Heart left ventricle (tissue), 13 donors: ENCODE data around the gene FRRS1L.

Experiments
- CTCF ChIP-seq, 12 donors: fragments of 200-600 bp; sonication (generic) in 4 of 12; IDR thresholded peaks; one replicate each; pipeline versions ENCODE4 v1.5.0 to v1.8.0; 2018 to 2022; ENCODE audit warnings: antibody characterized with exemption in 12 of 12, mild to moderate bottlenecking in 5 of 12
- POLR2A ChIP-seq, 2 donors: fragments of 450-650 bp; IDR thresholded peaks; one replicate each; pipeline ENCODE4 v1.6.1; 2017; ENCODE audit warnings: antibody characterized with exemption in 2 of 2, mild to moderate bottlenecking in 2 of 2, moderate library complexity in 2 of 2
- donor health status: ischemic (EF 13 %, LVEDD 7.1; RV severe dilation, severe dysfunction).
- donor health status: DM: no; HTN: yes; CAD: no.
- donor health status: DM: no; HTN: no; CAD: no.
- donor health status: ischemic (EF 25% LVEDD 6.9; RV normal size, moderate dysfunction).
- donor health status: ischemic (EF 25% LVEDD 5.7; RV mildly dilated, moderate dysfunction).
- donor health status: ischemic (EF 35%, LVEDD 5.7; RV mildly dilated, moderate dysfunction).
- donor health status: nonischemic (EF 11% LVEDD 7.7; RV severe dilation, severe dysfunction).
- donor health status: DM: yes; HTN: yes; CAD: no.
- donor health status: PGD.
- donor health status: ischemic (EF 29% LVEDD 5.4; RV normal size, mild dysfunction).
- donor health status: nonischemic (EF 23%, LVEDD 6.1; RV moderate dilation, normal function).

DNA sequence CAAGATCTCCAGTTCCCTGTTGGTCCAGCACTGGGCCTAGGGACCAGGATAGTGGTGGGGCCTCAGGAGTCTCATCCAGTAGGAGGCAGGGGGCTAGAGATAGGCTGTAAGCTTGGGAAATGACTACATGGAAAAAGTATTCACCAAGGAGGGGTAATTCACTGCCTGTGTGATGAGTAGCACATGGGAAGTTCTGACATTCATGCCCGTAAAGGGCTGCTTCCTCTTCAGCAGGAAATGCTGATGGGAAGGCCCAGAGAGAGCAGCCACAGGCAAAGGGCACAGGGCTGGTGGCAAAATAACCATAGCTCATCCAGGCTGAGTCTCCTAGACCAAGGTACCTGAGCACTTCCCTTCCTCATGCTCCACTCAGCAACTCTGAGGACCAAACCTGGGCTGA, 23.1 kb upstream of the FRRS1L start:
- no peak for TF ChIP-seq CTCF (IDR thresholded peaks at IDR 0.05)
- no peak for TF ChIP-seq POLR2A (IDR thresholded peaks at IDR 0.05)
